HepG2 (cell line): ENCODE measurements around the gene PYGO2. TPM values are rescaled to one million over a fixed set of nuclear protein-coding genes. Genes with fewer than 3 reads are reported as not detected.
A peak's percentile ranks its signal among the peaks of the same experiment; 100 is the strongest.

ENCODE experiments used
- AHR ChIP-seq: IDR thresholded peaks from 2 replicates; pipeline ENCODE4 v1.6.1; 2018; ENCODE audit warnings: missing genetic modification reagents, missing compliant biosample characterization
- CHD2 ChIP-seq: IDR thresholded peaks from 2 replicates; pipeline ENCODE4 v1.6.1; 2011; ENCODE audit warnings: low read depth, low read length, improper control_type of control experiment
- DDIT3 ChIP-seq: sonication (generic); formaldehyde crosslinking; IDR thresholded peaks from 2 replicates; pipeline ENCODE4 v1.4.0; 2020; ENCODE audit warnings: mild to moderate bottlenecking, missing genetic modification reagents
- FOXM1 ChIP-seq: sonication (generic); formaldehyde crosslinking; IDR thresholded peaks from 2 replicates; pipeline ENCODE4 v1.5.0; 2020; ENCODE audit warnings: missing genetic modification reagents
- HNRNPK ChIP-seq: fragments of 200-400 bp; formaldehyde crosslinking; IDR thresholded peaks from 2 replicates; pipeline ENCODE4 v1.6.1; 2018; ENCODE audit warnings: low read length, low read depth, moderate library complexity, mild to moderate bottlenecking; ENCODE audit not compliant: poor library complexity, severe bottlenecking
- HOXA3 ChIP-seq: sonication (generic); formaldehyde crosslinking; IDR thresholded peaks from 2 replicates; pipeline ENCODE4 v1.5.0; 2020; ENCODE audit warnings: missing genetic modification reagents
- NR2F6 ChIP-seq, 2 experiments: IDR thresholded peaks; 2 replicates each; pipeline ENCODE4 v1.6.1; 2016; ENCODE audit warnings: antibody characterized with exemption in 1 of 2, mild to moderate bottlenecking in 1 of 2
- PBX2 ChIP-seq: IDR thresholded peaks from 2 replicates; pipeline ENCODE4 v1.6.1; 2016; ENCODE audit warnings: control low read depth
- SALL1 ChIP-seq: sonication (generic); formaldehyde crosslinking; IDR thresholded peaks from 2 replicates; pipeline ENCODE4 v1.8.0; 2022; ENCODE audit warnings: mild to moderate bottlenecking, missing genetic modification reagents
- SIX1 ChIP-seq: sonication (generic); formaldehyde crosslinking; IDR thresholded peaks from 2 replicates; pipeline ENCODE4 v1.4.0; 2020; ENCODE audit warnings: missing genetic modification reagents, borderline replicate concordance
- SMAD1 ChIP-seq: sonication (generic); formaldehyde crosslinking; IDR thresholded peaks from 2 replicates; pipeline ENCODE4 v1.4.0; 2020; ENCODE audit warnings: missing genetic modification reagents, low read depth, mild to moderate bottlenecking, borderline replicate concordance
- SNAPC5 ChIP-seq: sonication (generic); formaldehyde crosslinking; IDR thresholded peaks from 2 replicates; pipeline ENCODE4 v1.8.1; 2023; ENCODE audit warnings: mild to moderate bottlenecking, missing genetic modification reagents, borderline replicate concordance
- TCF7 ChIP-seq: sonication (generic); IDR thresholded peaks from 2 replicates; pipeline ENCODE4 v1.6.1; 2016; ENCODE audit warnings: antibody characterized with exemption, low read depth
- TFAP4 ChIP-seq: sonication (generic); IDR thresholded peaks from 2 replicates; pipeline ENCODE4 v1.6.1; 2016; ENCODE audit warnings: low read depth, borderline replicate concordance
- THAP7 ChIP-seq: sonication (generic); formaldehyde crosslinking; IDR thresholded peaks from 2 replicates; pipeline ENCODE4 v1.8.1; 2023; ENCODE audit warnings: mild to moderate bottlenecking, missing genetic modification reagents
- UBTF ChIP-seq: sonication (generic); formaldehyde crosslinking; IDR thresholded peaks from 2 replicates; pipeline ENCODE4 v1.4.0; 2020; ENCODE audit warnings: mild to moderate bottlenecking, missing genetic modification reagents
- ZBTB1 ChIP-seq: sonication (generic); formaldehyde crosslinking; IDR thresholded peaks from 2 replicates; pipeline ENCODE4 v1.4.0; 2020; ENCODE audit warnings: missing genetic modification reagents, borderline replicate concordance
- ZNF501 ChIP-seq: sonication (generic); formaldehyde crosslinking; IDR thresholded peaks from 2 replicates; pipeline ENCODE4 v1.5.1; 2020; ENCODE audit warnings: mild to moderate bottlenecking, moderate library complexity, missing genetic modification reagents
- ZNF513 ChIP-seq: sonication (generic); formaldehyde crosslinking; conservative IDR thresholded peaks from 2 replicates; pipeline ENCODE4 v1.5.0; 2020; ENCODE audit warnings: missing genetic modification reagents
- ZNF563 ChIP-seq: sonication (generic); formaldehyde crosslinking; IDR thresholded peaks from 2 replicates; pipeline ENCODE4 v1.8.0; 2022; ENCODE audit warnings: mild to moderate bottlenecking, moderate library complexity, missing genetic modification reagents
- ZNF564 ChIP-seq: sonication (generic); formaldehyde crosslinking; IDR thresholded peaks from 2 replicates; pipeline ENCODE4 v1.8.1; 2023; ENCODE audit warnings: mild to moderate bottlenecking, missing genetic modification reagents
- ZNF598 ChIP-seq: sonication (generic); formaldehyde crosslinking; IDR thresholded peaks from 2 replicates; pipeline ENCODE4 v1.5.1; 2020; ENCODE audit warnings: mild to moderate bottlenecking, missing genetic modification reagents, borderline replicate concordance
- polyA plus RNA-seq, 8 experiments: library from polyadenylated mRNA; depleted of rRNA in 3 of 8; stranded (reverse) in 7 of 8; unstranded in 1 of 8; fragments of >200 nt; fragmentation: Illumina TruSeq in 4 of 8; extraction: Trizol in 4 of 8; gene quantifications; 2 replicates each; pipeline versions ENCODE4 v1.2.1 to v1.2.3, GENCODE V29; 2011 to 2016; ENCODE audit warnings: low read depth in 4 of 8, missing spikeins in 1 of 8, mixed read lengths in 1 of 8; ENCODE audit not compliant: insufficient read depth in 1 of 8
- total RNA-seq, 5 experiments: library from RNA; depleted of rRNA; stranded (reverse); fragments of >200 nt; fragmentation: Illumina TruSeq; extraction: Trizol; gene quantifications; 2 replicates each; pipeline ENCODE4 v1.2.3, GENCODE V29; 2016; ENCODE audit warnings: low read depth in 1 of 5

The PYGO2 gene
- total and polyA plus RNA-seq, 2 of the 13 experiments (the other 11 are each of a cell fraction or from before 2014, with no cell fraction given), result 20.3 to 21.8 TPM

GRCh38 chr1:154999571-155000410 is 38.2 kb upstream of the PYGO2 start (continued):
- TF ChIP-seq HNRNPK (peak; percentile 52), CHD2 (no peak), TFAP4 (no peak), NR2F6 (IDR thresholded peaks at IDR 0.05) (peak; percentile 28; the same call in 1 of the 2 replicates), NR2F6 (CRISPR knock-in tag; IDR thresholded peaks at IDR 0.05) (0 out of 2 replicates have a peak, but pooled peaks have one; percentile 6), THAP7 (no peak), SIX1 (no peak), TCF7 (no peak), PBX2 (CRISPR knock-in tag) (no peak), SALL1 (CRISPR knock-in tag) (no peak), ZNF564 (0 out of 2 replicates have a peak, but pooled peaks have one; percentile 48), DDIT3 (CRISPR knock-in tag) (no peak), FOXM1 (CRISPR knock-in tag) (no peak), ZNF598 (CRISPR knock-in tag) (0 out of 2 replicates have a peak, but pooled peaks have one; percentile 40), SMAD1 (no peak), AHR (CRISPR knock-in tag) (no peak), ZNF501 (CRISPR knock-in tag) (no peak), ZNF513 (no peak), ZNF563 (0 out of 2 replicates have a peak, but pooled peaks have one; percentile 35), UBTF (CRISPR knock-in tag) (peak; percentile 28; the same call in 1 of the 2 replicates), SNAPC5 (CRISPR knock-in tag) (no peak), ZBTB1 (CRISPR knock-in tag) (no peak), HOXA3 (CRISPR knock-in tag) (no peak; the same call in 1 of the 2 replicates)
